Stimulated activated CD4-positive, alpha-beta T cell treated with anti-CD3 and anti-CD28 coated beads, Interleukin-12 subunit alpha, Interleukin-12 subunit beta, amount 100 ng/mL, for 24 hours (primary cell): Measurements from ENCODE around the gene SAMD10.
"Not testable (repeated sequence)": the region's sequence is repeated elsewhere in the genome, so short reads cannot be mapped to it uniquely, and the experiment has no call there.

ENCODE experiments used
- DNase-seq, 2 experiments: peaks; one replicate each; pipeline ENCODE4 v3.0.0-alpha.2; 2020; ENCODE audit warnings: low read depth in 2 of 2

SAMD10 gene

DNA sequence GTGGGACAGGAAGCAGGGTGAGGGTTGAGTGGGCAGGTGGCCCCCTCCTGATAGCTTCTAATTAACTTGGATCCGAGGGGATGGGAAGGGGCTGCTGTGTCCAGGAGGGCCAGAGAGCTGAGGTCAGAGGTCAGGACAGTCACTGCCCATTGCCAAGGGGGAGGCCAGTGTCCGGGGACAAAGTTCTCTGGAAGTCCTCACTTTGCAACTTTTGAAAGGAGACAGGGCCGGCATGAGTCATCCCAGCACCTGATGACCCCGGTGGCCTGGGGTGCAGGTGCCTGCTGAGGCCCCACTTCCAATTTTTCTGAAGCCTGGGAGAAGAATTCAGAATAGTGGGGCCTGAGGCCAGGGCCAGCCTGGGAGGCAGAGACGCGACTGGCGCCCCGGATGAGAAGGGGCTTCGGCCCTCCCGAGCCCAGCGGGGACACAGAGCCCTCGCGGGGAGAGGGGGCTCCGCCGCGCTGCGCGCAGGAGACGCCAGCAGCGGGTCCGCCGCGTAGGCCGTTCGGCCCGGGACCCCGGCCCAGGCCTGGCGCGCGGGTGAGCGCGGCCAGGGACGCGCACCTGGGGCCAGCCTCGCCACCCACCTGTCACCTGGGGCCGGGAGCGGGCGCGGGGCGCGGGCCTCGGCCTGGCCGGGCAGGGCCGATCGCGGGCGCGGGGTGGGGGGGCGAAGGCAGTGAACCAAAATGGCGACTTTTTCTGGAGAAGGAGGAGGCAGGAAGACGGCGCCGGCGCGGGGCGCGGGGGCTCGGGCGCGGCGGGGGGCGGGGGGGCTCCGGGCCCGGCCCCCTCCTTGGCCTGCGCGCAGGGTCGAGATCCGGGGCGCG lies 10.3 kb downstream of the SAMD10 start:
- DNase-seq = no peak

DNA sequence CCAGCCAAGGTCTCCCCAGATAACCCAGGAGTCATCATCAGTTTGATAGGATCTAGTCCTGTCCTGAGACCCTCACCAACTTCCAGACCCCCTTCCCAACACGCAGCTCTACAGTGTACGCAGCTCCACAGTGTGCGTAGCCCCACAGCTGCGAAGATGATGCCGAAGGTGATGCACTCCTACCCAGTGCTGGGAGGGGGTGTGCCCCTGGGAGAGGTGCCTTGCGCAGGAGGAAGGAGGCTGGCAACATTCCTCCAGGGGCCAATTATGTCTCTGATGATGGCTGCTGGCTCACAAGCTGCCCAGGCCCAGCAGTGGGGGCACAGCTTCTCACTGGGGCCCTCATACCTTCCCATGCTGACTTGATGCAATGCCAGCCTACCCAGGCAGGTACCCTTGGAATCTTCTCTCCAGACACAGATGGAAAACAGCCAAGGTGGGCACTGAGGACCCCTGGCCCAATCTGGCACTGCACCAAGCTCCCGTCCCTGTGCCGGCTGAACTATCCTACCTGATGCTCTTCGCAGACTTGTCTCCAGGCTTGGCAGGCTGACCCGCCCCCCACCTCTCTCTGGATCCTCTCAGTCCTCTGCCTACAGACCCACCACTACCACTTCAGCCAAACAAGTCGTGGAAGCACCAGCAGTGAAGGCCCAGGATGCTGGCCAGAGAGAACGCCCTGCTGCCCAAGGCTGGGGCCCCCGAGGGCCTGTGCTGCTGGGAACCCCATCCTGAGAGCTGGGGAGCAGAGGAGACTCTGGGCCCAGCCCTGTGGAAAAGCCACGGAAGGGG lies 11.1 kb downstream of the SAMD10 start:
- no peak for DNase-seq

DNA sequence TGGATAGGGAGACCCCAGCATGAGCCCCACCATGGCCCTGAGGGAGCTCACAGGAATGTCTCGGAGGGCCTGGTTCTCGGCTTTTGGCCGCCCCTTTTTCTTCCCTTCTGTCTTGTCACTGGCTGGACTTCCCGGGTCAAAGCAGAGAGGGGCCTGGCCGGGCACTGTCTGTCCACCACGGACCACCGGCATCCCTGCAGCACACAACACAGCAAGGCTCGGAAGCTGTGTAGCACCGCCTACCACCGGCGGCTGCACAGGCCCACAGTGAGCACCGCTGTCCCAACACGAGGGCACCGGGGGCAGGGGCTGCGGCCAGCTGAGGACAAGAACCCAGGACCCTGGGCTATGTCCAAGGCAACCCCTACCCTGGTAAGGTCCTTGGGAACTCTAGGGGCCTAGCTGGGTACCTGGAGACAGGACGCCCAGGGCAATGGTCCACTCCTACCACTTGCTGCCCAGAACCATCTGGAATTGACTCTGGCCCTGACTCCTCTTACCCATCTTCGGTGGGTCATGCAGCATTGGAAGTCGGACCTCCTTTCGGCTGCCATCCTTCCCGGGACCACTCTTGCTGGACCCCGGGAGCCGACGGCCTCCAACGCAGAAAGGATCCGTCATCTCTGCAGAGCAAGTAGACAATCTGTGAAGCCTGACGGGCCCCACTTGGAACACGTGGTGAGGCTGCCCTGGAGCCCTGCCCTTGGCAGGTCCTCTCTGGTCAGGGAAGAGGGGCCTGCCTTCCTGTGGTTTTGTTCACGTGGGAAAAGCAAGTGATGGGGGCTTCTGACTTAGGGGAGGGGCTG lies 11.9 kb downstream of the SAMD10 start:
- no peak for DNase-seq

GRCh38 chr20:63966944-63967322 lies 12.5 kb downstream of the SAMD10 start:
- no peak for DNase-seq

- no peak for DNase-seq
Measured at GRCh38 chr20:63966172-63966943, 13.1 kb downstream of the SAMD10 start.

DNA sequence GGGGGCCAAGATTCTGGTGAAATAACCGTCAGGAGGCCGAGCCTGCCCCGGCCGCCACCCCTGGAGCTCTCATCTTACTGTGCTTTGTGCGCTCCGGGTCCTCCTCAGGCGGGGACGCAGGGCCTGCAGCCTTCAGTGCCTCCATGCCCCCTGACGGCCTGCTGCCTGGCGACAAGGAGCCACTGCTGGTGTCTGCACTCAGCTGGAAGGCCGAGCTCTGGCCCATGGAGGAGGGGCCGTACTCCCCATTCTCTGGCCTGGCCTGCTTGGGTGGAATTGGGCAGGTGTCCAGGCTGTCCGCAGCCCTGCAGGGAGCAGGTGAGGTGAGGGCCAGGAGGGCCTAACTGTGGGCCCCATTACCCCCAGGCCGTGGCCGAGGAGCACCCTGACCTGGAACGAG lies 15.0 kb downstream of the SAMD10 start:
- DNase-seq = no peak

DNA sequence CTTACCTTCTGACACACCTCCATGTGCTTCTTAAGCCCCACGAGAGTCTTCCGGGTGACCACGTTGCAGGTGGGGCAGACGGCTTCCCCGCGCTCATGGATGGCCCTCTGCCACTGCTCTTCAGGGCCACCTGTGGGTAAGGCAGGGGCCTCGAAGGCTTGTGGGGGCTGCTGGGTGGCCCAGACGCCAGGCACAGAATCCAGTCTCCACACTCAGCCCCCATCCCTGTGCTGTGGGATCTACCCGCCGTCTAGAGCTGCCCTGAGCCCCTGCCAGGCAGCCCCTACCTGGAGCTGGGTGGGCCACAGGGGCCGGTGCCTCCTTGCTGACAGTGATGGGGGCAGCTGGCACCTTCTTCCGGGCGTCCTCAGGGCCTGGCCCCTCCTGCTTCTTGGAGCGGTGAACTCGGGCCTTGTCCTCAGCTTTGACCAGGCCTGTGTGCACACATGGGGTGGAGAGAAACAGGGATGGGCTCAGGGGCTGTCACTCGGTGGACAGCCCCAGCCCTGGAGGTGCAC lies 15.6 kb downstream of the SAMD10 start:
- DNase-seq = no peak

DNA sequence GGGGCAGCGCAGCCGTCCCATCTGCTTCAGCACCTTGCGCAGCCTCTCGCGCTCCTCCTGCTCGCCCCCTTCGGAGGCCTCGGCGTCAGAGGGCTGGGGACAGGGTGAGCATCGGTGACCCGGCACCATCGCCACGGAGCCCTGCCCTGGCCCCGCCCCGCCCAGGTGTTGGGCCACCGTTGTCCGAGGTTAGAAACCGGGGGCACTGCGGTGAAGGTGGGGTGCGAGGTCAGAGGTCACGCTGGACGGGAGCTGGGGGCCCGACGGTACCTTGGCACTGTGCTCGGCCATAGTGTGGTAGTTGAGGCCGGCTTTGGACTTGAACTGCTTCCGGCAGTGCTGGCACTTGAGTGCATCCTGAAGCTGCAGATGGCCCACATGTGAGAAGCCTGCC lies 16.1 kb downstream of the SAMD10 start:
- no peak for DNase-seq

- DNase-seq = no peak
Measured at GRCh38 chr20:63962426-63963347, 16.8 kb downstream of the SAMD10 start.

GRCh38 chr20:63961664-63962425 lies 17.6 kb downstream of the SAMD10 start:
- no peak for DNase-seq

DNA sequence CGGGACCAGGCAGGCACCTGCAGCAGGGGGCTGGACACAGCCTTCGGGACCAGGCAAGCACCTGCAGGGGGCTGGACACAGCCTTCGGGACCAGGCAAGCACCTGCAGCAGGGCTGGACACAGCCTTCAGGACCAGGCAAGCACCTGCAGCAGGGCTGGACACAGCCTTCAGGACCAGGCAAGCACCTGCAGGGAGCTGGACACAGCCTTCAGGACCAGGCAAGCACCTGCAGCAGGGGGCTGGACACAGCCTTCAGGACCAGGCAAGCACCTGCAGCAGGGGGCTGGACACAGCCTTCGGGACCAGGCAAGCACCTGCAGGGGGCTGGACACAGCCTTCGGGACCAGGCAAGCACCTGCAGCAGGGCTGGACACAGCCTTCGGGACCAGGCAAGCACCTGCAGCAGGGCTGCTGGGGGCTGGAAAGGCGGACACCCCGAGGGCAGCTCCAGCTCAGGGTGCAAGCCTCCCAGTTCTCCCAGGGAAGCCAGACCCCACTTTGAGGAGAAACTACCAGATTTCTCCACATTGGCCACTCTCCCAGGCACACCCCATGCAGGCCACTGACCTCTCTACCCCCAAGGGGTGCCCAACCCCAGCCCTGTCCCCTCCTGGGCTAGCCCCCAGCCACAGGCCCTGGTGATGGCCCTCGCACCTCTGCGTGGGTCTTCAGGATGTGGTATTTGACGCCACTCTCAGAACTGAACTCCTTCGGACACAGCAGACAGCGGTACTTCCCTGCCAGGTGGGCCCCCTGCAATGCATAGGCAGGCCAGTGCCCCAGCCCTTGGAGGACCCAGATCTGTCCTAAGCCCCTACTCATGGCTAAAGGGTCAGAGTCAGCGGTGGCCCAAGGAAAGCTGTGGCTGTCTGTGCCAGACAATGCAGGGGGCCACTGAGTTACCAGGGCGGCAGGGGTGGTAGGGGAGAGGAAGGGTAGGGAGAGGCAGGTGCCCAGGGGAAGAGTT lies 18.5 kb downstream of the SAMD10 start:
- not testable (repeated sequence) for DNase-seq

- DNase-seq = no peak
Measured at GRCh38 chr20:63959699-63960075, 19.8 kb downstream of the SAMD10 start.

GRCh38 chr20:63958964-63959698 lies 20.3 kb downstream of the SAMD10 start:
- no peak for DNase-seq

DNA sequence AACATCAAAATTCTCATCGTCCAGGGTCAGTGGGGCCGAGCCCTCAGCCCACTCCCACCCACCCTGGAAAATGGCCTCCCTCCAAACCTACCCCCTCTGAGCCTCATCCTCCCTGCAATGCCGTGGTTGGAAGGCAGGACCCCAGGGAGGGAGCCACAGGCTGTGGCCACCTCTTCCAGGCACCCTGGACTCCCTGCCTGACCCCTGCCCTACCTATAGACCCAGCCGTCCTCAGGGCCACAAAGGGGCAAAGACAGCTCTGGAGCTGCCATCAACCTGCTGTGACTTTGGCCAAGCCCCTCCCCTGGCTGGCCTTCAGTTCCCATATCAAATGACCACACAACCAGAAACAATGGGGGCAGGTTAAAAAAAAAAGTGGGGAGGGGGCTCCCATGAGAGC lies 21.0 kb downstream of the SAMD10 start:
- DNase-seq = no peak

DNA sequence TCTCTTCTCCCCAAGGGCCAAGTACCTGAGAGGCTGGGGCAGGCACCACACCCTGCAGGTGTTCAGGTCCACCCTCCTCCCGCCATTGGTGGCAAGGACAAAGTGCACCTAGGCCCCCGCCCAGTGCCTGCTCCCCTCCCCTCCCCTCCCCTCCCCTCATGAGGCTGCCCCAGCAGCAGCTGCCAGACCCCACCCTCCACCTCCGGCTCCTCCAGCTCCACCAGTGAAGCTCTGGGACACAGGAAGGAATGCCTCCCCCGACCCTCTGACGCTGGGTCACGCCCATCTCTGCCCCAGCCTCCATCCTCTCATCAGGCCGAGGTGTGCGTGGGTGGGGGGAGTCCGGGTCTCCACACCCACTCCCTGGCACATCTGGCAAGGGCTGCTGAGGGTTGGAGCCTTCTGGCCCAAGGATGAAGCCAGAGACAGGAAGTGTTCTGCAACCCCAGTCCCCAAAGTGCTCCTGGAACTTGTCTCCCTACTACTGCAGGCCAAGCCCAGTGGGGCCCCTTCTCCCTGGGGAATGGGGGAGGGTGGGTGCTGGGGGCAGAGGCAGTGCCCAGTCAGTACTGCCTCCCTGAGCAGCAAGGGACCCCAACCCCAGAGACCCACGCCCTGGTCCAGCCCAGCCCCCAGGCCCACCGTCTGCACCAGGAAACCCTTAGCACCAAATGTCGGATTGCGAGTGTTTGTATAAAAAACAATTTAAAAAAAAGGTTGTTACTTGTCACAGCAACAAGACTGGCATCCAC lies 21.6 kb downstream of the SAMD10 start:
- DNase-seq = peak in 1 of 2 experiments; percentile 46

GRCh38 chr20:63957004-63957689 lies 22.3 kb downstream of the SAMD10 start:
- DNase-seq = peak; percentile 49 to 67
